GM21825 (cell line): ENCODE results near the gene COL4A6.

ENCODE experiments used
- ATAC-seq: cut with Tn5 transposase; IDR thresholded peaks from one replicate; pipeline ENCODE4 v1.9.1; 2021; ENCODE audit warnings: mild to moderate bottlenecking, moderate library complexity; ENCODE audit not compliant: unreplicated experiment

COL4A6 gene

GRCh38 chrX:108221301-108221864, 216.8 kb downstream of the COL4A6 start:
- no peak for ATAC-seq

- no peak for ATAC-seq
Observed at GRCh38 chrX:108219949-108220601, 218.1 kb downstream of the COL4A6 start.

GRCh38 chrX:108217876-108218275, 220.3 kb downstream of the COL4A6 start:
- ATAC-seq, result no peak

- ATAC-seq, result no peak
Observed at GRCh38 chrX:108216919-108217571, 221.2 kb downstream of the COL4A6 start.

GRCh38 chrX:108216405-108216804, 221.8 kb downstream of the COL4A6 start:
- ATAC-seq, result no peak

- ATAC-seq, result no peak
Observed at GRCh38 chrX:108211301-108211700, 226.9 kb downstream of the COL4A6 start.

- ATAC-seq, result no peak
Observed at GRCh38 chrX:108209006-108209554, 229.1 kb downstream of the COL4A6 start.

GRCh38 chrX:108203540-108203939, 234.7 kb downstream of the COL4A6 start:
- ATAC-seq, result no peak

- ATAC-seq, result peak; percentile 49
Observed at GRCh38 chrX:108199691-108200090, 238.5 kb downstream of the COL4A6 start.

- no peak for ATAC-seq
Observed at GRCh38 chrX:108199041-108199440, 239.2 kb downstream of the COL4A6 start.

- no peak for ATAC-seq
Observed at GRCh38 chrX:108198420-108198819, 239.8 kb downstream of the COL4A6 start.

GRCh38 chrX:108186811-108187210, 251.4 kb downstream of the COL4A6 start:
- no peak for ATAC-seq

- no peak for ATAC-seq
Observed at GRCh38 chrX:108178143-108178498, 260.1 kb downstream of the COL4A6 start.

- no peak for ATAC-seq
Observed at GRCh38 chrX:108177351-108178142, 260.7 kb downstream of the COL4A6 start.

- ATAC-seq, result no peak
Observed at GRCh38 chrX:108173874-108174273, 264.3 kb downstream of the COL4A6 start.

- no peak for ATAC-seq
Observed at GRCh38 chrX:108171671-108172070, 266.6 kb downstream of the COL4A6 start.

GRCh38 chrX:108169768-108170167, 268.5 kb downstream of the COL4A6 start:
- no peak for ATAC-seq

GRCh38 chrX:108168961-108169740, 269.1 kb downstream of the COL4A6 start:
- no peak for ATAC-seq

- ATAC-seq, result no peak
Observed at GRCh38 chrX:108167211-108167872, 270.9 kb downstream of the COL4A6 start.
